Stimulated activated CD8-positive, alpha-beta memory T cell treated with anti-CD3 and anti-CD28 coated beads, Interleukin-7, amount 100 ng/mL, for 4 hours (primary cell): Measurements from ENCODE around the gene ZNF362.

Source experiments
- DNase-seq, 2 donors: peaks; one replicate each; pipeline ENCODE4 v3.0.0-alpha.2; 2020; ENCODE audit warnings: low read depth in 2 of 2

ZNF362 gene

DNA sequence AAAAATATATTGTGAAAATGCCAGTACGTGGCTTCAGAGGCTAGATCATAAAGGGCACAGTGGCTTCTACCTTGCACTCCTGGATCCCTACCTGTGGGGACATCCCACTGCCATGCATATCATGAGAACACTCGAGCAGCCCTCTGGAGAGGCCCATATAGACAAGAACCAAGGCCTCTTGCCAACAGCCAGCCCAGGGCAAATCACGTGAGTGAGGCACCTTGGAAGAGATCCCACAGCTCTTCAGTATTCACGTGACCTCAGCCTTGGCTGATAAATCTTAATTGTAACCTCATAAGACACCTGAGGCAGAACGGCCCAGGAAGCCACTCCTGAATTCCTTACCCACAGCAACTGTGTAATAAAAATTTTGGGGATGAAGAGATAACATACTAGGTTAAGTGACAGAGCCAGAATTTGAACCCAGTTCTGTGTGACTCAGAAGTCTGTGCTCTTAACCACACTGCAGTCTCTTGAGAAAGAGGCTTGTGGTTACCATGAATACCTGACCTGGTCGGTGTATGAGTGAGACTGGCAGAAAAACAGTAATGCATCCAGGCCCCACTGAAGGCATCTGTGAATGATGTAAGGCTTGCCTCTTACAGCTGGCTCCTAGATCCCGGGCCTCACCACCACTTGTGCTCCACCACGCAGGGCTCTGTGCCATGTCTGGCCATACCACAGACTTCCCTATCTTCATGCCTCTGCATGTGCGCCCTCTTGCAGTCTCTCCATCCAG, 71.5 kb downstream of the ZNF362 start:
- no peak for DNase-seq

DNA sequence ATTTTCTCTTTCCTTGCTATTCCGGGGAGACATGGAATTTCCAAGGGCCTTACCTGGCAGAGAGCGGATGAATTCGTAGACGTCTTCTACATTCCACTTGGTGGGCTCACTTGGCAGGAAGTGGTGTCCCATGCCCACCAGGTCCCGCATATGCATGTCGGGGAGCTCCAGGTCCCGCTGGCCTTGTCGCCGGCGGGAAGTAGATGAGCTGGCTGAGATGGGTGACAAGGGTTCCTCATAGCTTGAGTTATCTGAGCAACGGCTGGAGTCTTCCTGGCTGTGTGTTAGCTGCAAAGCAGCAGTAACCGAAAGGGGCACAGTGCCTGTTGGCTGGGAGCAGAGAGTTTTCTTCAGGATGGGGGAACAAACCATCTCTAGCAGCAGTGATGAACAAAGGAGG, 72.5 kb downstream of the ZNF362 start:
- no peak for DNase-seq

DNA sequence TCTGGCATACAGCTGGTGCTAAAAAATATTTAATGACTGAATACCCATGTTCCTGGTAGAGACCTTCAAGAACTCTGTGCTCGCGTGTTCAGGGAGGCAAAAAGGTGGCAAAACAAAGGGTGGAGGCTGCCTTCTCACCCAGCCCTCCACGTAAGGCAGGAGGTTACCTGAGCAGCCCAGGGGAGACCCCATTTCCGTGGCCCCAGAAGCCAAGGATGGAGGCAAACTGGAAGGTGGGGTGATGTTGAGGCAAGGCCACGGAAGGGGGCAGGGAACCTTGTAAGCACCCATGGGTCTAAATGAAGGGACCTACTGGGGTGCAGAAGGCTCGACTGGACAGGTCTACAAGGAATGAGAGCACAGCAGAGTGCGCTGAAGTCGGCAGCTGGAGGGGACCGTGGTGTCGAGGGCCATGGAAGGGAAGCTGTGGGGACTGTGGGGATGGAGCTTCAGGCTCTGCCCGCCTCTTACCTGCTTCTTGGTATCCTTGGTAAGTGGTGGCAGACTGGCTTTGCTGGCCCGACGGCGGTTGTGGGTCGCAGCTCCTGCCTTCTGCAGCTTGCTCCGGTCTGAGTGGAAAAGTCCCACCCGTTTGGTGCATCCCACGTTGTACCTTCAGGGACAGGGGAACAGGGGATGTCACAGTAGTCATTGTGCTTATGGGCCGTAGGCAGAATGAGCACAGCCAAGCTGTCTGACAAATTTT, 73.5 kb downstream of the ZNF362 start:
- DNase-seq = no peak

DNA sequence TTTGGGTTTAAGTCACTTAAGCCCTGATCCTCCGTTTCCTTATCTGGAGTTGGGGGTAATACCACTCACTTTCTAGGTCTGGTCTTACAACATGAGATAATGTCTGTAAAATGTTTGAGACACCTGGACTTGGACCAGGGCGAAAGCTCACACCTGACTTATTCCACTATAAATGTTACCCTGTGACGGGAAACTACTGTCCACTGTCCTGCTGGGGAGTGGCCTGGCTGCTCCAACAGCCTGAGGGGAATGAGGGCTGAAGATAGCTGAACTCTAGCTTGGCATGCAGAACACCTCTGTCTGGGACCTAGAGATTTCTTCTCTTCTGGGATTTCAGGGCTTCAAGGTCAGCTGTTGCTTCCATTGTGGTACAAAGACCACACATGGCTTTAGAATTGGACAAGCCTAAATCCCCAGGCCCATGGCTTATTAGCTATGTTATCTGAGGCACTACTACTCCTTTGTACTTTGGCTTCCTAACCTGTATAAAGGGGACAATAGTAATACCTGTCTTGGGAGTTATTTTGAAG, 74.1 kb downstream of the ZNF362 start:
- DNase-seq = no peak

DNA sequence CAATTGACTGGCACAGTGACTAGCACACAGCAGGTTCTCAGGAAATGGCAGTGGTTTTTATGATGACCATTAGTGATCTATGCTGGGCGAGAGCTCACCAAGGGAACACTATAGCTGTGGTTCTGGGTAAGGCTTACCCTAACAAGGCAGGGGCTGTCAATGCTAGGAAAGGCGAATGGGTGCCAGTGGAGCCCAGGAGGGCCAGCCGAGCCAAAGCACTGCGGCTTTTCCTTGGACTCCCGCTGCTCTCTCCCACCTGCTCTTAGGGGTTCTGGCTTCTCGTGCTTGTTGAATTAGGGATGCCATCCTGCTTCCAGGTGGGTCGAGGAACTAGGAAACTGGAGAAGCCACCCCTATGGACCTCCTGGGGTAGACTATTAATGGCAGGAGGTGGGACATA, 74.6 kb downstream of the ZNF362 start:
- DNase-seq = no peak

DNA sequence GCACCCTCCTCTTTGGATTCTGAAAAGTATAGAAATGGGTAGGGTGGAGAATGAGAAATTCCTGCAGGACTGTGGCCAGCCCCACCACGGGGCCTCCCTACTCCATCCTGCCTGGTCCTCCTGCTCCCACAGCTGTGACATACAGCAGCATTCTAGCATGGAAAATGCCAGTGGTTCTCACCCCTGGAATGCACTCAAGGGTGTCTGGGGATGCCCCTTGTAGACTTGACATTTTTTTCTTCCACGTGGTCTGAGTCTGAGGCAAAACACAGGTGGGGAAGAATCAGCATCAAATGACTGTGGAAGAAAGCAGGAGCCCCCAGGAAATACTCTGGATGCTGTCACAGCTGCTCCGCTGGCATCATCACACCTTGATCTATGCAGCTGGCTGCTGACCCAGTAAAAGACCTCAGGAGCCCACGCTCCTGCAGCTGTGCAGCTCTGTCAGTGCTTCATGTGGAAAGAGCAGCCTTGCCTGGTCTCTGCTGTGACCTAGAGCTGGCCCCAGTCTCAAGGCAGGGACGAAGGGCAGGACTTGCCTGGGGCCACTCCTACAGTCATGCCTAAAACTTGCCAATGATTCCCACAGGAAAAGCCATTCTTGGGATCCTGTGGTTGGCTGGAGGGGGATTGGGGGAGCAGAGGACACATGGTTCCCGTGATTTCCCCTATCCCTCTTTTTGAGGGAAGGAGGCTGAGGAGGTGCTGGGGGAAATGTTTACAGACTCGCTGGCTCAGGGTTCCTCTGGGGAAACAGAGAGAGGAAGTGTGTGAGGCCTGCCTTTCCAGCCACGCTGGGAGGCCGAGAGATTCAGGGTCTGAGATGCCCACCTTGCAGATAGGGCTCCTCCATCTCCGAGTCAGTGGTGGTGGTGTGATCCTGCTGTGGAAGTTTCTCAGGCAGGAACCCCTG, 75.4 kb downstream of the ZNF362 start:
- no peak for DNase-seq

DNA sequence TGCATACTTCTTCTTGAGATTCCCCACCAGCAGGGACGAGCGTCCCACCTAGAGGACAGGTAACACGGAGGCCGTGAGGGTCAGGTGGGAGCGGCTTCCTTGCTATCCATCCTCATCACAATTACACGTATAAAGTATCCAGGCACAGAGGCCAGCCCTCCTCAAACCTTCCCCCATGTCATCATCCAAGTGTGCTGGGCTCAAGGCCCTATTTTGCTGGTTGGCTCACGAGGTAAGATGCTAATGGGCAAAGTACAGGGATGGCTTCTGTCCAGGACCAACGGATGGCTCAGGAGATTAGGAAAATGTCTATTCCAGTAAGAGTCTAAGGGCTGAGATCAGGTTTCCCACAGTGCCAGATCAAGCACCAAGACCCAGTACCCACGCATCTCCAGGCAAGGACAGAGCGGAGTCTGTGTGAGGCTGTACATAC, 76.1 kb downstream of the ZNF362 start:
- no peak for DNase-seq

DNA sequence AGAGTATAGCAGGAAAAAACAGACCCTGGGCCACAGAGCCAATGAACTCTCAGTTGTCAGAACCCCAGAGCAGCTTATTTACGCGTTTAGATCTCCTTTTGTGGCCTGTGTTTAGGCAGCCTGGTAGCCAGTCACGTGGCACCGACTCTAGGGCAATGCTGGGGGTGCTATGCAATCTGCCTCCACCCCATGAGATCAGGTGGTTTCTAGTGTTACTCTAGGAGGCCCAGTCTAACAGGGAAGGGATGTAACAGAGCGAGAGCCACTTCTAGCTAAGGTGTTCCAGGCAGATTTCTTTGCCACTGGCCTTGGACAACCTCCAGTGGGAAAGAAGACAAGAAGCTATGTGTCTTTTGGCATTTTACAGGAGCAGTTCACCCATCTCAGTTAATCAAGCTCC, 76.6 kb downstream of the ZNF362 start:
- DNase-seq = no peak

DNA sequence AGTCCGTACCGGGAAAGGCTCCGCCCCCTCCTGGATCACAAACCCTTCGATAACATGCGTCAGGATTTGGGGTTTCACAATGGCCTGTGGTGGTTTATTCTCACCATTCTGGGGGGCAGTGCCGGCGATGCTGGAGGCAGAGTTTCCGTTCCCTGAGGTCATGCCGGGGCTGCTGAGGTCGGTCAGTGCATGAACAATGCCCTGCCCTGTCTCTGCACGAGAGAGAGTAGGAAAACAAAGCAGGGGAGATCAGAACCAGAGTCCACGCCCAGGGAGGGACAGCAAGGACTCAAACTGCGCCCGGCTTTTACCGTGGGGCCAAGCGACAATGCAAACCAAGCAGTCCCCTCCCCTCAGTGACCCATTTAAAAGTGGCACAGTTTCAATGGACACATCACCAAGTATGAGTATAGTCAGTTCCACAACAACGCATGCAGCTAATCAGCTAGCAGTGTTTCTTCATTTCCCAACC, 77.8 kb downstream of the ZNF362 start:
- DNase-seq = no peak

DNA sequence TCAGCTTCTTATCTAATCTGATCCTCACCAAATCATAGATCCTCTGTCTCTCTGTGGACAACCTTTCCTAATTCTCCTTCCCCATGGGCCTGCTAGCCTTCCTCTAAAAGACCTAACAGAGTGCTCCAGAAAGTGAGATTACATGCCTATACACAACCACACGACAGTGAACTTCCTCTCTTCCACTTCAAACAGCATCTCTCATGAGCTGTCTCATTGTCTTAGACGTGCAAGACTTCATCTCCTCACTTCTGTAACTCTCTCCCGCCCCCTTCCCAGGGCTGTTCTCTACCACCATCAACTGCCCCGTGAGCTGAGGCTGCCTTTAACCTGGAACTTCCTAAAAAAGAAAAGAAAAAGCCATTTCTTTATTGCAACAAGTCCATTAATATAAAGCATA, 78.7 kb downstream of the ZNF362 start:
- no peak for DNase-seq

DNA sequence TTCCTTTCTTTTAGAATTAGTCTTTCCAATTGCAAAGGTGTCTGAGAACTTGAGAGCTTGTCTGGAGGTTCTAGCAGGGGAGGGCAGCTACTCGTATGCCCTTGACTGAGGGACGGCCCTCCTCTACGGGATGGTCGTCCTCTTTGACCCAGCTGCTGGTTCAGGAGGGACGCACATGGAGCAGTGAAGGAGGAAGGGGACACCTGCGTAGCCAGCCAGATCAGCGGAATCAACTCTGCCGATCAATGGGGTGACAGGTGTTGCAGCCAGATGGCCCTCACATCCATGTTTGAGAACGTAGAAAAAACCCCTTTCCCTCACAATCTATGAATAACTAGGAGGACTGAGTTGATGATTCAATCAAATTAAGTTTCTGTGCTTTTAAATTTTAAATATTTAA, 80.3 kb downstream of the ZNF362 start:
- no peak for DNase-seq

DNA sequence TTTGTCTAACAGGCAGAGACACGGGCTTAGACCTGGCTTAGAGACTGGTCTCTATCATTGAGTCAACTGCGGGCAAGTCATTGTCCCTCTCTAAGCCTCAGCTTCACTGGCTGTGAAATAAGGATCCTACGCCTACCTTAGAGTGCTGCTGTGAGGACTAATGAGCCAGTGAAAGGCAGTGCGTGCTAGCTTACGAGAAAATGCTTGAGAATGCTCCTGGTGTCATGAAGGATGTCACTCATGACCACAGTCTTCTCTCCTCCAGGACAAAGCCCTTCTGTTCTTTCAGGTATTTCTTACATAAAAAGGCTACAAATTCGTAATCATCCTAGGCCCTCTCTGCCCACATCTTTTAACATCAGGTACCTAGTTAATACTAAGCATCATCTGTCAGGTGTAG, 81.1 kb downstream of the ZNF362 start:
- DNase-seq = no peak

DNA sequence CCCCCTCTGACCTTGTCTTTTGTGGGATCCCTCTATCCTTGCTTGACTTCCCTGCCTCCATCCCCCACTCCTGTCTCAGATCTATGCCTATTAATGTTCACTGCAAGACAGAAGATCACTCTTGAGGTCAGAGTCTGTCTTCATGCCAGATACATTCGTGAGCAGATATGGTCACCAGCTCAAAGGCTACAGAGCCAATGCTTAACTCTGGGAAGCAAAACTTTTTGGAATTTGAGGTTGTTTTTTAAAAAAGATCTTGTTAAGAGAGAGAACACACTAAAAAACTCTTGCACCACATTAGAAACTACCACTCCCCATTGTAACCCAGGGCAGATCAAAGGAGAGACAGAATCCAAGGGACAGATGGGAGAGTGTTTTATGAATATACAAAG, 81.8 kb downstream of the ZNF362 start:
- no peak for DNase-seq

DNA sequence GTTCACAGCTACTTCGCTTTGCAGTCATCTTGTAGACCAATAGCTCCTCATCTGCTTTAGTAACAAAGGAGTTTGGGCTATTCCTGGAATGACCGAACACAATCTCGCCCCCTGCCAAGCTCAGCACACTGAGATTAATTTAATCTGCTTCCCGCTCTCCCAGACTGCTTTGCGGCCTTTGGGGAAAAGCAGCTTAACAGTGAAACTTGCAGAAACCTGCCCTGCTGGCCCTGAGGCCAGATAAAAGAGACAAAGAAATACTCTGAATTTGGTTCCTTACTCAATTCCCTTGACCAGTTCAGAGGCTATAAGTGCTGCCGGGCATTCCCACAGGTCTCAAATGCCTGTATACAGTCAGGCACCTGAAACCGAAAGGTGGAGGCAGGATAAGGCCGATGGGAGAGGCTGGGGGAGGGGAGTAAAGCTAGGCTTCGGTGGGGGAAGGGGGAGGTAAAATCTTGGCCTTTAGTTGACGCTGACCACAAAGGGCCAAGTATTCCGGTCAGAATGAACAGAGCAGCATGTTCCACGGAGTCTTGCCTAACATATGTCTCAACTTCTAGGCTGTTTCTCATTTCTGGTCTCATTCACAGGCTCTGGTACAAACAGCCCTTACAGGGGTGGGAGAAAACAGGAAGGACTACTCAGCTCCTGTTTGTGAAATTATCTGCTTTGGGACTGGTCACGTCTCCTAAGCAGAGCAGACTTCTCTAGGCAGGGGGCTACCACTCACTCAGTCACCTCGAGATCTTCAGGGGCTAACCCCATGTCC, 82.3 kb downstream of the ZNF362 start:
- no peak for DNase-seq

DNA sequence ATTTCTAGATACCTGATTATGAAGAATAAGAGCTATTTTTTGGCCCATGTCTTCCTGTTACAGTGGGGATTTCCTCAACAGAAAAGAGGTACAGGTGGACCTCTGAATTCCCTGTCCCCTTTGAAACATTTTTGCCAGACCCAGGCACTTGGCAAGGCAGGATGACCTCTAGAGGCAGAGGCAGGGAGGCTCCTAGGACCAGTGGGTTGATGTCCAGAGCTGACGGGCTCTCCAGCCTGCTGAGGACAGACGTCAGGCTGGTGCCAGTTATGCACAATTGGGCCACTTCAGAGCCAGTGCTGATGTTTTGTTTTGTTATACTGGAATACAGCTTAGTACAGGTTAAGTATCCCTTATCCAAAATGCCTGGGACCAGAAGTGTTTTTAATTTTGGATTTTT, 83.1 kb downstream of the ZNF362 start:
- no peak for DNase-seq

DNA sequence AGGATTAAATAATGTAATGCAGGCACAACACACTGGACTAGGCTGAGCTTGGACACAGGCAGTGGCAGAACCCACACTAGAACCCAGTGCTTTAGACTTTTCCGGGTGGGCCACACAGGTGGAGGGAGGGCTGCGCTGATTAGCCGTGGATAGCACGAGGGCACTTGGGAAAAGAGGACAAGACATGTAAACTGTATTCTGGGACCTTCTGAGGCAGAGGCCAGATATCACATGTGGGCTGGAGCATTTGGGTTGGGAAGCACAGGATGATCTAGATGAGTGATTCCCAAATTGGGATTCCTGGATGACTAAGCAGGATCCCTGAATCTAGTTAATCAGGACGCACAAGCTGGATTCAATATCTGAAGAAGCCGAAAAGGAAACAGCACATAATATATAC, 84.9 kb downstream of the ZNF362 start:
- no peak for DNase-seq

DNA sequence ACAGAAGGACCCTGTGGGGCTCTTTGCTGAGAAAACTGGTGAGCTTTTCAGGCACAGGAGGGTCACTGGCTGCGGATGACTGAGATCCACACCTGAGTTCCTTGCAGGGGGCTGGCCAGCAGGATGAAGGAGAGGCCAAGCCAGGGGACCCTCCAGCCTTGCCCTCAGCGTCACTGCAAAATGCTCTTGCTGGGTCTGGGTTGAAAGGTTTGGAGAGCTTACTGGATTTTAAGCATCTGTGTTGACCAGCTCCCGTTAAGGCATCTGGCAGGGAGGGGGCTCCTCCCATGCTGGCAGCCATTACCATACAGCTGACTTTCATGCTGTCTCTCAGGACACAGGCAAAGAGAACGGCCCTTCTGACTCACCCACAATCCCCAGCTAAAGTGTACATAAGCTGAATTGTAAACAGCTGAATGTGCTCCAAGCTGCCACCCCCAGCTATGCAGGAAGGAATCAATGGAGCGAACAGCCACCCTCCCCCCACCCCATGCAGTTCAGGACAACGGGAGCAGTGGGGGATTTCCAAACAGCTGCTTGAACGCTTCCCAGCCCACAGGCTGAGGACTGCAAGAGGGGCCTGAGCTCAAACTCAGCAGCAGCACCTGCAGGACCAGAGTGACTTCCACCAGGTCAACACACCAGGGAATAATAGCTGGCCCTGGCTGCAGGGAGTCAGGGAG, 85.9 kb downstream of the ZNF362 start:
- no peak for DNase-seq

DNA sequence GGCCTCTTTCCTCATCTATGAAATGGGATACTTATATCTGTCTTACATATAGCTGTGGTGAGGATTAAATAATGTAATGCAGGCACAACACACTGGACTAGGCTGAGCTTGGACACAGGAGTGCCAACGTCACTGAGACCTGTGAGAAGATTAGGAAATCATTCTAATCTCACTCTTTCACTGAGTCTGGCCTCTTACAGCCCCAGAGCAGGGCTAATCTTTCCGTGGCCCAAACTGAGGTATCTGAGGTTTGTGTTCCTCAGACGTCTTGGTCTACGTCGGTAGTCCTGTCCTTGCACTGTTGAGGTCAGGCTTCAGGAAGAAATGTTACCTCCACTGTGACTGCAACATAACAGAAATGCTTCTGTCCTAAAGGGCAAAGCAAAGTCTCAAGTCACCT, 87.2 kb downstream of the ZNF362 start:
- no peak for DNase-seq

DNA sequence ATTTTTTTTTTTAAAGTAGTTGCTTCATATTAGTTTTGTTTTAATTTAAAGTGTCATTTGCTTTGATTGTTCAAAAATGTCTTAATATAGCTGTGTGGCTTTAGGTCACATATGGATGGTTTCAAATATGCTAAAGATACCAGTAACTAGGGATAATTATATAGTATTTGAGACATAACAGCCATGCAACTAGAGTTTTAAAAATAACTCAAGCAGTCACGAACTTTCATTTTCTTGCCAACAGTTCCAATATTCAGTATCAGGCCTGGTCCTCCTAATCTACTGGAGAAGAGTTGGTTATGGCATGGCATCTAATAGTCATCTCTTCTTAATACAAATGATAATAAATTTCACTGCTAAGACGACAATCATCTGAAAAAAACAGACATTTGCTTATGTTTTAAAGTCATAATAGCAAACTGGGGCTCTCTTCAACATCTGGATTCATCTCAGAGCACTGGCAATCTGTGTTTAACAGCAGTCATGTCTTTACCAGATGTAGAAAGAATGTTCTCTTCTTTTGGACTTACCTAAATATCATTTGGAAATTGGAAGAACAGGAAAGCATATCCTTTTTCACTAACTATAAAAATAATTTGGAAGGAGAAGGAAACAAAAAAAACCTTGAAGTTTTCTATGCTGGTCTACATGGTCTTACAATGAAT, 88.7 kb downstream of the ZNF362 start:
- no peak for DNase-seq

DNA sequence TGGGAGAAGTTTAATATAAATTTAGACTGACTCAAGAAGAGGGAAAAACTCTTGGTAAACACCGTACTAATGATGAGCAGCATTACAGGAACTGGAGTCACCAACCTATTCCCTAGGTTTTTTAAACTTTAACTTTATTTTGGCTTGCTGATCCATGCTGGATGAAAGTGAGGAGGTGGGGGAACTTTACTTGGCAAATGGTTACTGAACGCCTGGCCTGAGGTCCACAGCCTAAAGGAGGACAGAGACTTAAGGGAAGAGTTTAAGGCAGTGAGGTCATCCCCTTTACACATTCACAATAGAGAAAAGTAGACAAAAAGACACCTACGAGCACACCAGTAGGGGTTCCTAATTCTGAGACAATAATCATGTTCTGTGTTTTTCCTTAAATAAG, 90.2 kb downstream of the ZNF362 start:
- DNase-seq = no peak
